ENCODE measurements around the gene GET4.

Gene GET4

GRCh38 chr7:918118-918425 lies 41.7 kb downstream of the GET4 start:
- H3K79me2 ChIP-seq (ENCODE audit: low read length), result no peaks in the 10 kb centered on the region
- H3K36me3 ChIP-seq (replicated peaks; ENCODE audit: low read depth, low read length), result no peaks in the 10 kb centered on the region
- H2AFZ ChIP-seq (ENCODE audit: low read depth, low read length), result no peak overlapping the region
- TF ChIP-seq CTCF (IDR thresholded peaks at IDR 0.05; ENCODE audit: low read depth, low read length), result no peak
- no peak for TF ChIP-seq EZH2phosphoT487 (IDR thresholded peaks at IDR 0.05; ENCODE audit: low read depth)
- peaks cover 15% of the 10 kb centered on the region for H3K4me1 ChIP-seq (ENCODE audit: low read length)
- H4K20me1 ChIP-seq (ENCODE audit: insufficient read depth, low read length), result no peaks in the 10 kb centered on the region
- no peak overlapping the region for H3K9ac ChIP-seq (ENCODE audit: low read length)
- no peaks in the 10 kb centered on the region for H3K9me3 ChIP-seq (ENCODE audit: insufficient read depth, low read length)
- H3K4me2 ChIP-seq (ENCODE audit: low read length), result no peak overlapping the region
- peaks cover 19% of the 10 kb centered on the region; the same call in 1 of the 2 replicates for H3K27me3 ChIP-seq (ENCODE audit: low read depth, low read length)
- H3K27ac ChIP-seq (ENCODE audit: low read length), result no peak overlapping the region
- H3K4me3 ChIP-seq (ENCODE audit: low read length), result no peak overlapping the region

GRCh38 chr7:918441-919113 lies 42.2 kb downstream of the GET4 start:
- no peaks in the 10 kb centered on the region for H4K20me1 ChIP-seq (ENCODE audit: insufficient read depth, low read length)
- peaks cover 19% of the 10 kb centered on the region; the same call in 1 of the 2 replicates for H3K27me3 ChIP-seq (ENCODE audit: low read depth, low read length)
- H3K4me2 ChIP-seq (ENCODE audit: low read length), result no peak overlapping the region
- H3K9me3 ChIP-seq (ENCODE audit: insufficient read depth, low read length), result no peaks in the 10 kb centered on the region
- H3K79me2 ChIP-seq (ENCODE audit: low read length), result no peaks in the 10 kb centered on the region
- no peak overlapping the region for H3K27ac ChIP-seq (ENCODE audit: low read length)
- TF ChIP-seq CTCF (IDR thresholded peaks at IDR 0.05; ENCODE audit: low read depth, low read length), result no peak
- TF ChIP-seq EZH2phosphoT487 (IDR thresholded peaks at IDR 0.05; ENCODE audit: low read depth), result no peak
- no peak overlapping the region for H2AFZ ChIP-seq (ENCODE audit: low read depth, low read length)
- no peak overlapping the region for H3K9ac ChIP-seq (ENCODE audit: low read length)
- no peaks in the 10 kb centered on the region for H3K36me3 ChIP-seq (replicated peaks; ENCODE audit: low read depth, low read length)
- H3K4me1 ChIP-seq (ENCODE audit: low read length), result peaks cover 19% of the 10 kb centered on the region
- H3K4me3 ChIP-seq (ENCODE audit: low read length), result no peak overlapping the region

- no peak overlapping the region for H3K4me2 ChIP-seq (ENCODE audit: low read length)
- no peak overlapping the region for H3K27ac ChIP-seq (ENCODE audit: low read length)
- no peaks in the 10 kb centered on the region for H3K36me3 ChIP-seq (replicated peaks; ENCODE audit: low read depth, low read length)
- peaks cover 24% of the 10 kb centered on the region for H3K4me1 ChIP-seq (ENCODE audit: low read length)
- no peaks in the 10 kb centered on the region for H3K9me3 ChIP-seq (ENCODE audit: insufficient read depth, low read length)
- H2AFZ ChIP-seq (ENCODE audit: low read depth, low read length), result no peak overlapping the region
- H3K4me3 ChIP-seq (ENCODE audit: low read length), result no peak overlapping the region
- H3K79me2 ChIP-seq (ENCODE audit: low read length), result no peaks in the 10 kb centered on the region
- H4K20me1 ChIP-seq (ENCODE audit: insufficient read depth, low read length), result no peaks in the 10 kb centered on the region
- no peak for TF ChIP-seq CTCF (IDR thresholded peaks at IDR 0.05; ENCODE audit: low read depth, low read length)
- TF ChIP-seq EZH2phosphoT487 (IDR thresholded peaks at IDR 0.05; ENCODE audit: low read depth), result no peak
- H3K27me3 ChIP-seq (ENCODE audit: low read depth, low read length), result peaks cover 19% of the 10 kb centered on the region; the same call in 1 of the 2 replicates
- H3K9ac ChIP-seq (ENCODE audit: low read length), result no peak overlapping the region
Observed at GRCh38 chr7:919114-919442, 42.7 kb downstream of the GET4 start.

GRCh38 chr7:919924-920341 lies 43.6 kb downstream of the GET4 start:
- no peaks in the 10 kb centered on the region for H3K9me3 ChIP-seq (ENCODE audit: insufficient read depth, low read length)
- no peak overlapping the region for H3K4me2 ChIP-seq (ENCODE audit: low read length)
- H3K36me3 ChIP-seq (replicated peaks; ENCODE audit: low read depth, low read length), result no peaks in the 10 kb centered on the region
- H3K79me2 ChIP-seq (ENCODE audit: low read length), result no peaks in the 10 kb centered on the region
- no peak overlapping the region for H3K27ac ChIP-seq (ENCODE audit: low read length)
- no peak overlapping the region for H3K9ac ChIP-seq (ENCODE audit: low read length)
- H3K4me3 ChIP-seq (ENCODE audit: low read length), result no peak overlapping the region
- peaks cover 32% of the 10 kb centered on the region for H3K4me1 ChIP-seq (ENCODE audit: low read length)
- no peak overlapping the region for H2AFZ ChIP-seq (ENCODE audit: low read depth, low read length)
- no peaks in the 10 kb centered on the region for H4K20me1 ChIP-seq (ENCODE audit: insufficient read depth, low read length)
- TF ChIP-seq EZH2phosphoT487 (IDR thresholded peaks at IDR 0.05; ENCODE audit: low read depth) (no peak), CTCF (IDR thresholded peaks at IDR 0.05; ENCODE audit: low read depth, low read length) (no peak)
- H3K27me3 ChIP-seq (ENCODE audit: low read depth, low read length), result peaks cover 19% of the 10 kb centered on the region; the same call in 1 of the 2 replicates
